IMR-90 (cell line): ENCODE results near the gene PTRH2. TPM values are rescaled to one million over a fixed set of nuclear protein-coding genes. Genes with fewer than 3 reads are reported as not detected.

Source experiments
- ATAC-seq: fragments of 200-7000 bp; cut with Tn5 transposase; 2 replicates; pipeline ENCODE4 v1.9.1; 2020; ENCODE audit warnings: low read depth, mild to moderate bottlenecking, moderate library complexity
- BruUV-seq: library from RNA; stranded (reverse); fragments of 400-500 nt; replicated peaks from 2 replicates; lab custom pipeline; 2021; lab: Mats Ljungman, UMichigan
- CTCF ChIA-PET: fragments of 300-600 bp; formaldehyde crosslinking; extraction: SDS; loops from one replicate; lab custom pipeline; 2021; ENCODE audit warnings: antibody characterized with exemption; lab: Yijun Ruan, JAX
- POLR2A ChIA-PET: fragments of 300-600 bp; sonication (Branson Sonifier 250); formaldehyde crosslinking; loops from one replicate; lab custom pipeline; 2022; ENCODE audit warnings: antibody characterized with exemption; ENCODE audit not compliant: unreplicated experiment; lab: Charles Lee
- DNase-seq: peaks from one replicate; pipeline ENCODE4 v3.0.0; 2013
- H2AFZ ChIP-seq: replicated peaks from 2 replicates; pipeline ENCODE3; 2013; ENCODE audit warnings: low read length, mild to moderate bottlenecking; ENCODE audit not compliant: poor library complexity
- H2AK5ac ChIP-seq: 2 replicates; pipeline ENCODE4 v1.6.1; 2013; ENCODE audit warnings: low read depth, low read length, inconsistent platforms
- H2AK9ac ChIP-seq: replicated peaks from 2 replicates; pipeline ENCODE3; 2013; ENCODE audit warnings: mild to moderate bottlenecking, low read depth, low read length, moderate library complexity; ENCODE audit not compliant: poor library complexity
- H2BK120ac ChIP-seq: 2 replicates; pipeline ENCODE4 v1.6.1; 2013; ENCODE audit warnings: low read depth, low read length, inconsistent platforms
- H2BK15ac ChIP-seq: 3 replicates; pipeline ENCODE4 v1.6.1; 2013; ENCODE audit warnings: low read depth, low read length, inconsistent platforms
- H2BK20ac ChIP-seq: 2 replicates; pipeline ENCODE4 v1.6.1; 2013; ENCODE audit warnings: low read depth, mild to moderate bottlenecking, inconsistent platforms, low read length, moderate library complexity
- H2BK5ac ChIP-seq: 2 replicates; pipeline ENCODE4 v1.6.1; 2013; ENCODE audit warnings: mild to moderate bottlenecking, low read depth, low read length, inconsistent platforms; ENCODE audit not compliant: poor library complexity, severe bottlenecking
- H3K14ac ChIP-seq: replicated peaks from 2 replicates; pipeline ENCODE4 v1.6.1; 2013; ENCODE audit warnings: low read depth, low read length, inconsistent platforms
- H3K18ac ChIP-seq: 2 replicates; pipeline ENCODE4 v1.6.1; 2013; ENCODE audit warnings: low read depth, low read length, control low read depth
- H3K23ac ChIP-seq: 2 replicates; pipeline ENCODE4 v1.6.1; 2013; ENCODE audit warnings: low read depth, low read length, inconsistent platforms
- H3K27ac ChIP-seq: 2 replicates; pipeline ENCODE4 v1.5.1; 2013; ENCODE audit warnings: mild to moderate bottlenecking, control low read depth, low read length; ENCODE audit not compliant: insufficient read depth
- H3K27me3 ChIP-seq: 2 replicates; pipeline ENCODE4 v1.6.1; 2013; ENCODE audit warnings: low read length; ENCODE audit not compliant: control insufficient read depth, insufficient read depth
- H3K36me3 ChIP-seq: 2 replicates; pipeline ENCODE4 v1.6.1; 2013; ENCODE audit warnings: low read length, mixed read lengths; ENCODE audit not compliant: control insufficient read depth, insufficient read depth
- H3K4ac ChIP-seq: 2 replicates; pipeline ENCODE4 v1.6.1; 2013; ENCODE audit warnings: low read depth, low read length, inconsistent platforms
- H3K4me1 ChIP-seq: 2 replicates; pipeline ENCODE4 v1.6.1; 2013; ENCODE audit warnings: low read length, mixed read lengths; ENCODE audit not compliant: control insufficient read depth, insufficient read depth
- H3K4me2 ChIP-seq: 2 replicates; pipeline ENCODE4 v1.6.1; 2013; ENCODE audit warnings: low read depth, mild to moderate bottlenecking, control low read depth, low read length, moderate library complexity
- H3K4me3 ChIP-seq: 2 replicates; pipeline ENCODE4 v1.5.1; 2013; ENCODE audit warnings: low read depth, mild to moderate bottlenecking, control low read depth, low read length, moderate library complexity; ENCODE audit not compliant: insufficient read depth
- H3K56ac ChIP-seq: 2 replicates; pipeline ENCODE4 v1.6.1; 2013; ENCODE audit warnings: low read length, inconsistent platforms; ENCODE audit not compliant: insufficient read depth; ENCODE audit errors: extremely low read depth
- H3K79me1 ChIP-seq, 2 experiments: 2 replicates each; pipeline ENCODE4 v1.6.1; 2013; ENCODE audit warnings: low read length in 2 of 2, inconsistent platforms in 1 of 2, low read depth in 1 of 2
- H3K9ac ChIP-seq: 2 replicates; pipeline ENCODE4 v1.6.1; 2013; ENCODE audit warnings: low read depth, low read length, control low read depth
- H3K9me1 ChIP-seq: 2 replicates; pipeline ENCODE4 v1.6.1; 2013; ENCODE audit warnings: low read length, inconsistent platforms; ENCODE audit not compliant: insufficient read depth
- H3K9me3 ChIP-seq: 2 replicates; pipeline ENCODE4 v1.6.1; 2013; ENCODE audit warnings: low read length; ENCODE audit not compliant: control insufficient read depth, insufficient read depth
- H4K20me1 ChIP-seq: 2 replicates; pipeline ENCODE4 v1.6.1; 2013; ENCODE audit warnings: low read length, inconsistent platforms; ENCODE audit not compliant: insufficient read depth
- H4K5ac ChIP-seq: 2 replicates; pipeline ENCODE4 v1.6.1; 2013; ENCODE audit warnings: mild to moderate bottlenecking, low read depth, low read length, control low read depth
- H4K8ac ChIP-seq, 2 experiments: 2 replicates each; pipeline ENCODE4 v1.6.1; 2013; ENCODE audit warnings: low read depth in 2 of 2, low read length in 2 of 2, control low read depth in 1 of 2, inconsistent platforms in 1 of 2
- H4K91ac ChIP-seq: 2 replicates; pipeline ENCODE4 v1.6.1; 2013; ENCODE audit warnings: low read depth, low read length, inconsistent platforms; ENCODE audit not compliant: insufficient read depth
- CHD1 ChIP-seq: IDR thresholded peaks from 2 replicates; pipeline ENCODE4 v1.6.1; 2012; ENCODE audit warnings: low read depth, low read length, improper control_type of control experiment
- MAZ ChIP-seq: IDR thresholded peaks from 2 replicates; pipeline ENCODE4 v1.6.1; 2012; ENCODE audit warnings: low read depth, mild to moderate bottlenecking, low read length, improper control_type of control experiment, moderate library complexity, borderline replicate concordance
- RFX5 ChIP-seq: IDR thresholded peaks from 2 replicates; pipeline ENCODE4 v1.8.0; 2012; ENCODE audit warnings: low read depth, mild to moderate bottlenecking, low read length, moderate library complexity
- WGBS, 2 experiments: methylation state at CpG; one replicate each; pipeline versions ENCODE4 v1.1.5 to v1.1.7; 2013; ENCODE audit warnings: missing lambda C conversion rate in 2 of 2; ENCODE audit not compliant: insufficient read length in 1 of 2; ENCODE audit errors: extremely low coverage in 2 of 2; 5-methylcytosine and 5-hydroxymethylcytosine counted together
- dilution Hi-C: fragments of 300-500 bp; cut with HindIII; formaldehyde crosslinking; loops from one replicate; pipeline ENCODE4 v1.14.3; 2018; ENCODE audit warnings: low sequenced_read_pairs; ENCODE audit not compliant: unreplicated experiment
- in situ Hi-C: fragments of 300-500 bp; cut with MboI; formaldehyde crosslinking; loops from 3 replicates; pipeline ENCODE4 v1.14.3; 2019; ENCODE audit warnings: low sequenced_read_pairs, inconsistent platforms, mixed read lengths
- intact Hi-C: fragments of 100-400 bp; cut with micrococcal nuclease; formaldehyde crosslinking; loops from 2 replicates; pipeline ENCODE4 v1.10.0; 2022
- polyA plus RNA-seq, 3 experiments: library from polyadenylated mRNA; depleted of rRNA; stranded (reverse); fragments of >200 nt; gene quantifications; 2 replicates each; pipeline ENCODE4 v1.2.3, GENCODE V29; 2012; ENCODE audit warnings: low replicate concordance in 1 of 3
- total RNA-seq: library from RNA; depleted of rRNA; stranded (reverse); fragments of >200 nt; gene quantifications from 2 replicates; pipeline ENCODE4 v1.2.3, GENCODE V29; 2012

The PTRH2 gene
- total and polyA plus RNA-seq, 2 of the 4 experiments (the other 2 are of a cell fraction), result 24.9 to 49.7 TPM

DNA sequence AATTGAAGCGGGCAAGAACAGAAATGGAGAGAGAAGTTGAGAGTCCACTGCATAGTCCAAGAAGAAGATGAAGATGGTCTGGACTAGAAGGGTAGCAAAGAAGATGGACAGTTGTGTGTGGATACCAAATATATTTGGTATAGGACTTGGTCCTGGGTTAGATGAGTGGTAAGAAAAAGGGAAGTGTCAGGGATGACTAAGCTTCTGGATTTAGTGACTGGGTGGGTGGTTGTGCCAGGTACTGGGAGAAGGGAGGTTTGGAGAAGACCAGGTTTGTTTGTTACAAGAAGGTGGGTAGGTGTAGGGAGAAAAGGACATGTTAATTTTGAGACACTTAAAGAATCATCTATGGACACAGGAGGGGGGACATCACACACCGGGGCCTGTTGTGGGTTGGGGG, 5.6 kb upstream of the PTRH2 start:
- ChIA-PET POLR2A (no interaction called here), CTCF (no interaction called here)
- no peak overlapping the region for H4K8ac ChIP-seq
- no peak overlapping the region for H3K27ac ChIP-seq
- no peak overlapping the region for H2BK120ac ChIP-seq
- H2BK15ac ChIP-seq, result no peak overlapping the region
- H2AK5ac ChIP-seq, result no peak overlapping the region
- no peaks in the 10 kb centered on the region for H3K4me1 ChIP-seq
- no TSS peak for BruUV-seq
- H3K27me3 ChIP-seq, result no peaks in the 10 kb centered on the region
- peaks cover 22% of the 10 kb centered on the region for H4K20me1 ChIP-seq
- no peaks in the 10 kb centered on the region; the same call in 1 of the 2 replicates for H3K36me3 ChIP-seq
- TF ChIP-seq RFX5 (no peak), MAZ (no peak), CHD1 (no peak)
- H3K56ac ChIP-seq, result no peak overlapping the region
- no peak overlapping the region for H3K4me3 ChIP-seq
- DNase-seq, result no peak
- WGBS, 2 experiments, result 100% methylated on average over 1 of the region's 2 CpGs; no CpG with 5 or more reads in 1 of the 2 experiments
- no peak overlapping the region for H3K9ac ChIP-seq
- H3K23ac ChIP-seq, result no peak overlapping the region
- H2AK9ac ChIP-seq, result no peak overlapping the region
- H2BK20ac ChIP-seq, result no peak overlapping the region
- H3K4ac ChIP-seq, result no peak overlapping the region
- H3K79me1 ChIP-seq, result peaks cover 12 to 44% of the 10 kb centered on the region in 2 experiments
- ATAC-seq, result no peak
- H3K14ac ChIP-seq, result no peak overlapping the region
- dilution Hi-C loops, result no loop called here
- in situ Hi-C loops, result no loop called here
- H2BK5ac ChIP-seq, result no peak overlapping the region
- H3K9me1 ChIP-seq, result peaks cover 7% of the 10 kb centered on the region
- no peak overlapping the region for H3K4me2 ChIP-seq
- H2AFZ ChIP-seq, result no peak overlapping the region
- no peaks in the 10 kb centered on the region for H3K9me3 ChIP-seq
- intact Hi-C loops, result no loop called here
- no peak overlapping the region for H4K5ac ChIP-seq
- H4K91ac ChIP-seq, result no peak overlapping the region
- H3K18ac ChIP-seq, result no peak overlapping the region
